Erythroblast (primary cell): ENCODE measurements around the gene CST3.
A peak's percentile ranks its signal among the peaks of the same experiment; 100 is the strongest.

ENCODE experiments used
- DNase-seq, 2 experiments: peaks; one replicate each; lab custom pipeline; 2025; lab: John Stamatoyannopoulos, UW
- GATA1 ChIP-seq: IDR thresholded peaks from 2 replicates; pipeline ENCODE4 v1.6.1; 2011; ENCODE audit warnings: low read depth, mild to moderate bottlenecking, control low read depth, low read length, moderate library complexity
- POLR2A ChIP-seq: IDR thresholded peaks from 2 replicates; pipeline ENCODE4 v1.6.1; 2011; ENCODE audit warnings: mild to moderate bottlenecking, low read length

Gene CST3

DNA sequence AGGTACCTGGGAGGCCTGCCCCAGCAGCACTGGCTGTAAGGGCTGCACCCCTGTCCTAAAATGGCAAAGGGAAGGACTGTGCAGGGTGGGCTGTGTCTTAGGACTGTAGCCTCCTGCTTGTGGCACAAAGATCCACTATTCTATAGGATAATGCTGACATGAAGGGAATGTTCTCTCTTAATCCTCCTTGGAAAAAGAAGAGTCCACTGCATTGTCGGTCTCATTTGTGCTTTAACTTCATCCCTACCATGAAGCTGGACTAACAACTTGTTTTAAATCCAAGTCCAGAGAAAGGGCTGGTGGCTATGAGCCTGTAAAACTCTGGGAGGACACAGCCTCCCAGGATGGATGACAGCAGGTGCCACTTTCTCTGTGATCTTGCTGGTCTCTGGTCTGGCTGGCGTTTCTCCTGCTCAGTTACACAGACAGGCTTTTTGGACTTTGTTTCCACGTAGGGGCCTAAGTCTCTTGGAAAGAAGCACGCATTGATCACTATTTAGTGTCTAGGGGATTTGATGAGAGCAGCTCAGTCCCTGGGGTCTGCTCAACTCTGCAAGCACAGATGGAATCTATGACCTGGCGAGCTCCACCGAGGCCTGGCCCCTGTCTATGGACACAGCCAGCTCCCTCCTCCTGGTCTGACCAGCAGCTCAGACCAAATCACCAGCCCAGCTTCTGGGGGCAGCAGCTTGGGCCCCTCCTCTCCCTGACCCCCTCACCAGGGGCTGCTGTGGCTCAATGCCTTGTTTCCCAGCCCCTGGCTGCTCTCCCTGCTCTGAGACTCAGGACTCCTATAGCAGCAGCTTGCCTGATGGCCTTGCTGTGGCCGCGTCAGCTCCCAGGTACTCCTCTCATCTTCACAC, 4.8 kb downstream of the CST3 start:
- no peak for TF ChIP-seq GATA1
- TF ChIP-seq POLR2A = no peak
- no peak for DNase-seq

DNA sequence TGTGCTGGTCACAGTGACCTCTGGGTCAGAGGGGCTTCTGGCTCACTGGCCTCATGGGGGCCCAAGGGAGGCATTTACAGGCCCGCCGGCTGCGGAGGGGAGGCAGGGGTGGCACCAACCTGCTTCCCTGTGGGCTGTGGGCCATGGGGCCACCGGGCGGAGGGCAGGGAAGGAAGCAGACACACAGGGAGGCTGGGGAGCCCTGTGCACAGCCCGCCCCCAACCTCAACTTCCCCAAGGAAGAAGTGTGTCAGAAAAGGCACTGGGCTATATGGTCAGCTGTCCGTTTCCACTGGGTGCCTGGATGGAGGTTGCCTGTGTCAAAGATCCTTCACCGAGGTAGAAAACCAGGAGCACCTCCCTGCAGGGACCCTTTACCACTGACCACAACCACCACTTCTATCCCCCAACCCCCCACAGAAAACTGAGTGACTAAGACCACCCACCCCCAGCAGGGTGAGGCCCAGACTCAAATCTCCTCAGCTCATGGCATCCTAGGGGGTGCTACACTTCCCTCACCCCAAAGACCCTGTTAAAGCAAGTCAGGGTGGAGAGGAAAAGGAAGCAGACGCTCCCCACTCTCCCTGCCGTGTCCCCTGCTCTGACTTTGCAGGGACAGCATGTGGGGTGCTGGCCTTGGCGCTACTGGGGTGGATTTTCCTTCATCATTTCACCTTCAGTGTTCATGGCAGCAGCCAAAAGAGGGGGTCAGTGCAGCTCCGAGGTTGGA, 5.6 kb downstream of the CST3 start:
- TF ChIP-seq GATA1 (no peak), POLR2A (no peak)
- DNase-seq = no peak

DNA sequence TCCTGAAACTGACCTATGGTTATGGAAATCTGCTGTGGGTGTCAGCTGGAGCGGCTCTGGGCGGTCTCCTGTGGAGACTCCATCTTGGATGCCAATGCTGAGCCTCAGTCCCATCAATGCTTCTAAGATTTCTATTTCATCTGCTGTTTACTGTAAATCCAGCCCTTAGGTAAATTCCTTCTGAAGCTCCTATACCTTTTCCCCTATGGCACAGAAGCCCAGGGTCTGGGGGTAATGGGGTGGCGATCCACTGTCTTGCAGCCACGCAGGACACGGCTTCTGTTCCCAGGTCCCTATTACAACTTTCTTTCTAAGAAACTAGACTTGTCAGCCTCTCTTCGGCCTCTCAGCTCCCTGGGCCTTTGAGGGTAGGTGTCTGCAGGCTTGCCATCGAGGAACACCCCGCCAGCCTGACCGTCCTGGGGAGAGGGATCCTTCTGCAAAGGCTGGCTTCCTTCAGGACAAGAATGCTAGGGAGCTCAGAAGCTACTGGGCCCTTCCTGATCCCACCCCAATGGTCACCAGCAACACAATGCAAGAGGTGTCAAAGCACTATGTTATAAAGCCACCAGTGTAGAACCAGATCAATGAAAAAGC, 6.4 kb downstream of the CST3 start:
- TF ChIP-seq GATA1 (no peak), POLR2A (no peak)
- DNase-seq = no peak

DNA sequence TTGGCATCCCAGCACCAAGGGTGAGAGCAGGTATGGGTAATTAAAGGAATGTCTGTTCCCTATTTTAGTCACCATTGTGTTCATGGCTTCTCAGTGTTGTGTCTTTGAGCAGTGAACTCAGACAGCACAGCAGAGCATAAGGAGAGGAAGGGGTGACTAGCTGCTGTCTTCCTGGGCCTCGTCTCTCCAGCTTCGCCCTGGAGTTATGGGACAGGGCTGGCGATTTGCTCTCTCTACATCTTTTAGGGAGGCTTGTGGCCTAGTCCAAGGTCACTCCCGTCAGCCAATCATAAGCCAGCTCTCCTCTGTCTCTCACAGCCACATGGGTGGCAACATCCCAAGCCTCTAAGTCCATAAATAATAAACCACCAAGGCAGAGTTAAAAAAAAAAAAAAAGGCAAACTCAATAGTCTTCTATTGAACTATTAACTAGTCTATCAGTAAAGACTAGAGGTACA, 7.3 kb downstream of the CST3 start:
- no peak for DNase-seq
- no peak for TF ChIP-seq POLR2A
- TF ChIP-seq GATA1 = no peak

DNA sequence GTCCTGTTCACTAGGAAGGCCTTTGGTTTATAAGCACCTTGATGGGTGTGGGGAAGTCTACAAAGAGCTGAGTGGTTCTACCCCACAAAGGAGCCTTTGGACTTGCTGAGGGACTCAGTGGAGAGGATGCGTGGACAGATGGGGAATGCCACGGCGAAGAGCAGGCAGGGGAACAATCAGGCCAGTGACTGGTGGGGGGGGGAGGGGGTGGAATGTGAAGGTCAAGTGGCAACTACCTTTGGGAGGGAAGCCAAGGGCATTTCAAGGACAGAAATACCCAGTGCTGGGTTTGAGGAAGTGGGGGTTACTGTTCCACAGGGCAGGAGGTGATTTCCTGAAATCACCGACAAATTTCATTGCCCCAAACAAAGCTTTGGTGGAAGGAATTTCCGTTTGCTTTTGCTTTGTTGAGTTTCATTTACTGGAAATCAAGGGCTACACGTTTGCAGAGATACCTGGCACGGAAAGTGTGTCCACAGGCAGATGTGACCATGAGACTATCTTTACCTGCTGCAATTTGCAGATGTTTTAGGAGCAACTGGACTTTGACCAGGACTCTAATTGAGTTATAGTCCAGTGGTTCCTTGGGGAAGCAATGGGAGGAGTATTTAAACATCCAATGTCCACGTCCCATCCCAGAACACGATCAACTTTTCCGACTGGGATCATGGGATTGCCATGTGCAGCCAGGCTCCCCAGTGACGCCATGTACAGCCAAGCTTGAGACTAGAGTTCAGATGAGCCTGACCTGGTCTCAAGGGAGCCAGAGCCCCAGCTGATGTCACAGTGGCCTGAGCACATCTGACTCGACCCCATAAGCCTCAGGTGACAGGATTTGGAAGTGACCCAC, 8.0 kb downstream of the CST3 start:
- TF ChIP-seq GATA1 (no peak), POLR2A (no peak)
- DNase-seq = no peak

DNA sequence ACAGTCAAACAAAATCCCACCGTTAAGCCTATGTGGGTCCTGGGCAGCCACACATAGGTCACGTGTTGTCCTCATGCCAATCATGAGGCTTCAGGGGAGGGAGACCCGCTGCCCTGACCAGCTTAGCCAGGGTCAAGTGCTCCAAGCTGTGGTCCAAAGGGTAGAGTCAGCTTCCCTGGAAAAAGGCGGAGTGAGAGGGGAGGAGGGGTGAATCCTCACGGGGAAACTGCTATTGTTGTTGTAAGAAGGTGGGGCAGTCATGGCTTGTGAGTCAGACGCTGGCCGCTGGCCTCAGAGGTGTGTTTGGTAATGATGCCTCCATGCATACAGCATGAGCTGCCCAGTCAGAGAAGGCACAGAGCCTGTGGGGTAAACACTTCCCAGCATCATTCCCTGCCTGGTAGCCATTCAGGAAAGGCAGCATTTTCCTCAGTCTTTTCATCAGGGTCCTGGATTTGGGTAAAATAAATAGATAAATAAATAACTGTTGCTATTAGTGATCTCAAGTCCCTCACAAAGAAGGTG, 8.7 kb downstream of the CST3 start:
- DNase-seq = no peak
- TF ChIP-seq POLR2A (no peak), GATA1 (no peak)

DNA sequence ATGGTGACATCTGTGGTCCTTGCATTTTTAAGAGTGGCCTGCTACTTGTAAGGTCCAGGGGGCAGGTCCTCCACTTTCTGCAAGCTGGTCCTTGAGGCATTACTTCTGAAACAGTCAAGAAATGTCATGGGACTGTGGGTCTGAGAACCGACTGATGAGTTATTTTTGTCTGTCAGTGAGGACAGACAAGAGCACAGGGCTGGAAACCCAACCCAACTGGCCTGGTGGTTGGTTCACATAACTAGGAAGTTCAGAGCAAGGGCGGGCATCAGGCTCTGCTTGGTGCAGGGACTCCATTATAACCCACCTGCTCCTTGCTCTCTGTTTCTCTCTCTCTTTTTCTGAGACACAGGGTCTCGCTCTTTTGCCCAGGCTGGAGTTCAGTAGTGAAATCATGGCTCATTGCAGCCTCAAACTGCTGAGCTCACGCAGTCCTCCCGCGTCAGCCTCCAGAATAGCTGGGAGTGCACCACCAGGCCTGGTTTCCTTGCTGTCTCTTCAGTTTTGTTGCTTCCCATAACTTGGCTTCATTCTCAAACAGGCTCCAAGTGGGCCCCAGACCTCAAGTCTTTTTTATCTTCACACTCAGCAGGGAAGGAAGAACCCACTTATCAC, 9.2 kb downstream of the CST3 start:
- TF ChIP-seq POLR2A = no peak
- TF ChIP-seq GATA1 = no peak
- DNase-seq = no peak

DNA sequence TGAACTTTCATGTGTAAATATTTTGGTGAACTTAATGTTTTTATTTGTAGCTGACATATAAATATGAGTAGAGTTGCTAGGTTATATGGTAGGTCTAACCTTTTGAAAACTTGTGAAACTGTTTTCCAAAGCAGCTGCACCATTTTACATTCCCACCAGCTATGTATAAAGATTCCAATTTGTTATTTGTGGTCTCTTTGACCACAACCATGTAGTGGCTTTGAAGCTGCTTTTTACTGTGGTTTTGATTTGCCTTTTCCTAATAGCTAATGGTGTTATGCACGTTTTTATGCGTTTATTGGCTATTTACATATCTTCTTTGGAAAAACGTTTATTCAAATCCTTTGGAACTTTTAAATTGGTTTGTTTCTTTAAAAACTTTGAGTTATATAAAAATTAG, 10.3 kb downstream of the CST3 start:
- no peak for TF ChIP-seq GATA1
- DNase-seq = no peak

DNA sequence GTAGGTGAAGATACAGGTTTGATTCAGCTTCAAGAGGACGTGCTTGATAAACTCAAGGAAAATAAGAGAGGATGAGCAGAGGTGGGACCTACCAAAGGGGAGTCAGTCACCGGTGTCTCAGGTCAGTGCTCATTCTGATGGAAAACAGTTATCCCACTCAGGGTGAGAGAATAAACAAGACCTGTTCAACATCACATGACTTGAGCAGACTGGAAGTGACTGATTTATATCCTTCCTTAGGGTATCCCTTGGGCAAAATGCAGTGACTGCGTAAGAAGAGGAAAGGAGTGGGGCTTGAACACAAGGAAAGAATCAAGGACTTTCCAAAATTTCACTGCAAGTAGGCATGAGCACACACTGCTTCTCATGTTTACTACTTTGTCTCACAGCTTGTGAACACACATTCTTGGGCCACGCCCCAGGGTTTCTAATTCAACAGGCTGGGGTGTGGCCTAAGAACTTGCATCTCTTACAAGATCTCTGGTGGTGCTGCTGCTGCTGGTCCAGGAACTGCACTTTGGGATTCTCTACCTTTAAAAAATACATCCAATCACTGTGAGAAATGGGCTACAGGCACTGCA, 11.6 kb downstream of the CST3 start:
- no peak for DNase-seq
- TF ChIP-seq GATA1 (no peak), POLR2A (no peak)

DNA sequence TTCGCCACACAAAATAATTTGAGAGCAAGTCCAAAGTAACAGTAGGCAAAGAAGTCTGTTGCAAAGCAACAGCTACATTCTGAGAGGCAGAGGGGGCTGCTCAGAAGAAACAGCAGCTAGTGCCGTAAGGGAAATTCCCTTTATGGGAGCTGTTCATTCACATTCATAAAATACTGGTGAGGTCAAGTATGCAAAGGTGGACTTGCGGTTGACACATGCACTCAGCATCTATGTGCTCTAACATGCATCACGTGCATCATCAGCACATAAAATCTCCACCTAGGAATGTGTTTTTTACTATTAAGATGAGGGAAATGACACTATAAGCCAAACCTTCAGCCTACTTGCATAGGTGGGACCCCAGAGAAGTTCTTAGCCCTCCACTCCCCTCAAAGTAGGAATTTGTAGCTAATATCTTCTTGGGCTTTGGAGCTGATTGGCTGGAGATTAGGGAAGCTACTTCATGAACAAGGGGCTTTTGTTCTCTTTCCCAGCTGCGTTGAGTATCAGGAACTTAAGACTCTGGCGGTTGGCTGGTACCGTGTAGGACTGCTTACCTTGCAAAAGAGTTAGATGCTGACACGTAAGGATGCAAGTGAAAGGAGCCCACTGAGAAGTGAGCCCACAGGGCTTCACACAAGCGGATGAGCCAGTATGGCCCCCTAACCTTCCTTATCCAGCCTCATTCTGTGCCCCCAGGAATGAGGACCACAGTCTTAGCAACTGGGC, 12.4 kb downstream of the CST3 start:
- TF ChIP-seq GATA1 (no peak), POLR2A (no peak)
- no peak for DNase-seq

DNA sequence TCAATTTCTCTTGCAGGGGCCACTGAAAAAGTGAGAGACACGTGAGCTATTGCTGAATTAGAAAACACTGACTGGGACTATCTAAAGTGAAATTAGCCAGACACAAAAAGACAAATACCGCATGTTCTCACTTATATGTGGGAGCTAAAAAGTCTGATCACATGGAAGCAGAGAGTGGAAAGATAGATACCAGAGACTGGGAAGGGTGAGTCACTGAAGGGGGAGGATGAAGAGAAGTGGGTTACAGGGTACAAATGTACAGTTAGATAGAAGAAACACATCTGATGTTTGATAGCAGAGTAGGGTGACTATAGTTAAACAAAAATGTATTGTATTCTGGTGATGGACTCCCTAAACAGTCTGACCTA, 13.4 kb downstream of the CST3 start:
- TF ChIP-seq POLR2A (peak; percentile 29), GATA1 (no peak)
- DNase-seq = no peak
